NCI-H774 (cell line): Measurements from ENCODE around the gene SHISA2.

ENCODE experiments used
- DNase-seq: peaks from one replicate; lab custom pipeline; 2025; lab: John Stamatoyannopoulos, UW

Gene SHISA2

GRCh38 chr13:26048741-26049140, 3.1 kb downstream of the SHISA2 start:
- DNase-seq: no peak

GRCh38 chr13:26047040-26047439, 4.8 kb downstream of the SHISA2 start:
- no peak for DNase-seq

- DNase-seq: no peak
Measured at GRCh38 chr13:26046639-26047038, 5.2 kb downstream of the SHISA2 start.

- no peak for DNase-seq
Measured at GRCh38 chr13:26045142-26045541, 6.7 kb downstream of the SHISA2 start.

- DNase-seq: no peak
Measured at GRCh38 chr13:26042785-26043184, 9.0 kb downstream of the SHISA2 start.

GRCh38 chr13:26041444-26041843, 10.4 kb downstream of the SHISA2 start:
- DNase-seq: no peak

- DNase-seq: no peak
Measured at GRCh38 chr13:26038931-26039475, 12.8 kb downstream of the SHISA2 start.

- peak; percentile 10 for DNase-seq
Measured at GRCh38 chr13:26037302-26037701, 14.5 kb downstream of the SHISA2 start.

- no peak for DNase-seq
Measured at GRCh38 chr13:26036383-26036782, 15.4 kb downstream of the SHISA2 start.

GRCh38 chr13:26034018-26034417, 17.8 kb downstream of the SHISA2 start:
- no peak for DNase-seq

GRCh38 chr13:26030331-26030730, 21.5 kb downstream of the SHISA2 start:
- DNase-seq: no peak

GRCh38 chr13:26029581-26030136, 22.2 kb downstream of the SHISA2 start:
- DNase-seq: no peak

- DNase-seq: no peak
Measured at GRCh38 chr13:26026211-26026610, 25.6 kb downstream of the SHISA2 start.

- DNase-seq: no peak
Measured at GRCh38 chr13:26025771-26026170, 26.0 kb downstream of the SHISA2 start.

- DNase-seq: no peak
Measured at GRCh38 chr13:26025196-26025595, 26.6 kb downstream of the SHISA2 start.

- DNase-seq: no peak
Measured at GRCh38 chr13:26024558-26024957, 27.3 kb downstream of the SHISA2 start.

GRCh38 chr13:26022538-26023292, 29.1 kb downstream of the SHISA2 start:
- no peak for DNase-seq

GRCh38 chr13:26021956-26022355, 29.9 kb downstream of the SHISA2 start:
- no peak for DNase-seq

- DNase-seq: no peak
Measured at GRCh38 chr13:26021516-26021915, 30.3 kb downstream of the SHISA2 start.

- DNase-seq: no peak
Measured at GRCh38 chr13:26020891-26021290, 30.9 kb downstream of the SHISA2 start.

- DNase-seq: no peak
Measured at GRCh38 chr13:26019881-26020870, 31.6 kb downstream of the SHISA2 start.

GRCh38 chr13:26019251-26019650, 32.6 kb downstream of the SHISA2 start:
- no peak for DNase-seq
